HCT116 (cell line): Measurements from ENCODE around the gene CNTN2. TPM values are rescaled to one million over a fixed set of nuclear protein-coding genes. Genes with fewer than 3 reads are reported as not detected.

ENCODE experiments used
- ATAC-seq: fragments of 200-7000 bp; cut with Tn5 transposase; 2 replicates; pipeline ENCODE4 v1.9.1; 2020; ENCODE audit warnings: mild to moderate bottlenecking, moderate library complexity
- BruUV-seq: library from RNA; stranded (reverse); fragments of 400-500 nt; replicated peaks from 2 replicates; lab custom pipeline; 2021; lab: Mats Ljungman, UMichigan
- CTCF ChIA-PET: fragments of 300-600 bp; sonication (Branson Sonifier 250); formaldehyde crosslinking; loops from one replicate; lab custom pipeline; 2021; ENCODE audit warnings: antibody characterized with exemption; lab: Charles Lee
- POLR2A ChIA-PET: fragments of 300-600, 350-600 bp; sonication (Branson Sonifier 250); formaldehyde crosslinking; loops from one replicate; lab custom pipeline; 2021; ENCODE audit warnings: antibody characterized with exemption; lab: Charles Lee
- RAD21 ChIA-PET, 2 experiments: fragments of 300-600 bp; sonication (Branson Sonifier 250); formaldehyde crosslinking; loops; one replicate each; lab custom pipeline; 2023; ENCODE audit warnings: low total read pairs in 2 of 2; ENCODE audit not compliant: uncharacterized antibody in 2 of 2, unreplicated experiment in 2 of 2, low non-redundant PET in 1 of 2; lab: Charles Lee
- DNase-seq: peaks from one replicate; pipeline ENCODE4 v3.0.0-alpha.2; 2010; ENCODE audit warnings: low read depth, low spot score
- H2AFZ ChIP-seq: fragments of 200-600 bp; shearing (Covaris generic), sonication (generic); 2 replicates; pipeline ENCODE4 v1.6.1; 2017; ENCODE audit warnings: low read depth, mixed run types, mixed read lengths, antibody characterized with exemption, low read length; ENCODE audit not compliant: poor library complexity, severe bottlenecking
- H3K27ac ChIP-seq: 2 replicates; pipeline ENCODE4 v1.5.1; 2012; ENCODE audit warnings: low read depth, low read length
- H3K27me3 ChIP-seq: fragments of 200-600 bp; sonication (generic); 2 replicates; pipeline ENCODE4 v1.6.1; 2016; ENCODE audit warnings: mixed run types, low read length, mixed read lengths; ENCODE audit not compliant: insufficient read depth
- H3K36me3 ChIP-seq, 2 experiments: fragments of 200-500 bp in 1 of 2; fragments of 200-600 bp in 1 of 2; sonication (Bioruptor generic) in 1 of 2; sonication (generic) in 1 of 2; 2 replicates each; pipeline versions ENCODE4 v1.5.1 to v1.6.1; 2014 to 2016; ENCODE audit warnings: low read length in 2 of 2, inconsistent platforms in 1 of 2, mixed read lengths in 1 of 2, mixed run types in 1 of 2; ENCODE audit not compliant: insufficient read depth in 2 of 2, control insufficient read depth in 1 of 2
- H3K4me1 ChIP-seq, 2 experiments: fragments of 200-600 bp in 1 of 2; sonication (generic) in 1 of 2; 2 replicates each; pipeline versions ENCODE4 v1.5.1 to v1.6.1; 2012 to 2017; ENCODE audit warnings: low read length in 2 of 2, inconsistent platforms in 1 of 2, mild to moderate bottlenecking in 1 of 2, mixed read lengths in 1 of 2, mixed run types in 1 of 2, moderate library complexity in 1 of 2; ENCODE audit not compliant: insufficient read depth in 2 of 2, control insufficient read depth in 1 of 2
- H3K4me2 ChIP-seq: fragments of 200-600 bp; sonication (generic); 2 replicates; pipeline ENCODE4 v1.6.1; 2017; ENCODE audit warnings: mixed run types, low read length, mixed read lengths
- H3K4me3 ChIP-seq, 2 experiments: fragments of 200-600 bp in 1 of 2; sonication (generic) in 1 of 2; replicated peaks in 1 of 2; 2 replicates each; pipeline ENCODE4 v1.5.1; 2011 to 2016; ENCODE audit warnings: low read length in 2 of 2, control low read depth in 1 of 2, low read depth in 1 of 2, mild to moderate bottlenecking in 1 of 2, mixed read lengths in 1 of 2, mixed run types in 1 of 2
- H3K79me2 ChIP-seq: fragments of 200-600 bp; sonication (generic); 2 replicates; pipeline ENCODE4 v1.6.1; 2017; ENCODE audit warnings: mild to moderate bottlenecking, mixed run types, low read length, moderate library complexity, mixed read lengths; ENCODE audit not compliant: insufficient read depth
- H3K9ac ChIP-seq: fragments of 200-600 bp; sonication (generic); 2 replicates; pipeline ENCODE4 v1.6.1; 2016; ENCODE audit warnings: low read length, mixed read lengths
- H3K9me2 ChIP-seq: fragments of 200-600 bp; sonication (generic), shearing (Covaris generic); 2 replicates; pipeline ENCODE4 v1.6.1; 2017; ENCODE audit warnings: mixed run types, mild to moderate bottlenecking, moderate library complexity; ENCODE audit not compliant: insufficient read depth
- H3K9me3 ChIP-seq, 2 experiments: fragments of 200-500 bp in 1 of 2; fragments of 200-600 bp in 1 of 2; sonication (Bioruptor generic) in 1 of 2; sonication (generic) in 1 of 2; 2 replicates each; pipeline ENCODE4 v1.6.1; 2014 to 2017; ENCODE audit warnings: low read length in 2 of 2, mixed read lengths in 2 of 2, inconsistent platforms in 1 of 2, low read depth in 1 of 2, mild to moderate bottlenecking in 1 of 2, mixed run types in 1 of 2, moderate library complexity in 1 of 2; ENCODE audit not compliant: control insufficient read depth in 1 of 2, insufficient read depth in 1 of 2
- H4K20me1 ChIP-seq: fragments of 200-600 bp; sonication (generic), shearing (Covaris generic); 2 replicates; pipeline ENCODE4 v1.6.1; 2017; ENCODE audit warnings: mixed run types, mild to moderate bottlenecking, moderate library complexity; ENCODE audit not compliant: insufficient read depth
- ELF1 ChIP-seq: IDR thresholded peaks from 2 replicates; pipeline ENCODE4 v1.6.1; 2012; ENCODE audit warnings: low read depth, borderline replicate concordance
- FOSL1 ChIP-seq: IDR thresholded peaks from 2 replicates; pipeline ENCODE4 v1.6.1; 2012; ENCODE audit warnings: low read depth
- MAX ChIP-seq: IDR thresholded peaks from 2 replicates; pipeline ENCODE4 v1.6.1; 2012
- POLR2A ChIP-seq: IDR thresholded peaks from 2 replicates; pipeline ENCODE4 v1.7.0; 2011; ENCODE audit warnings: borderline replicate concordance; ENCODE audit not compliant: insufficient read depth, insufficient read length; ENCODE audit errors: extremely low read depth
- RAD21 ChIP-seq: IDR thresholded peaks from 2 replicates; pipeline ENCODE4 v1.6.1; 2012; ENCODE audit warnings: low read depth, mild to moderate bottlenecking
- REST ChIP-seq: IDR thresholded peaks from 2 replicates; pipeline ENCODE4 v1.6.1; 2012; ENCODE audit warnings: low read depth
- TCF7L2 ChIP-seq: IDR thresholded peaks from 2 replicates; pipeline ENCODE4 v1.7.0; 2011; ENCODE audit warnings: borderline replicate concordance, inconsistent platforms; ENCODE audit not compliant: insufficient read depth, insufficient read length; ENCODE audit errors: extremely low read depth
- ZBTB33 ChIP-seq: IDR thresholded peaks from 2 replicates; pipeline ENCODE4 v1.6.1; 2011; ENCODE audit warnings: mild to moderate bottlenecking, low read length, moderate library complexity; ENCODE audit not compliant: insufficient replicate concordance; ENCODE audit errors: extremely low read depth
- intact Hi-C: fragments of 100-400 bp; cut with micrococcal nuclease; formaldehyde crosslinking; loops from 2 replicates; pipeline ENCODE4 v1.10.0; 2022
- total RNA-seq: library from RNA; stranded (reverse); gene quantifications from one replicate; pipeline ENCODE4 v1.2.1, GENCODE V29; 2021; ENCODE audit not compliant: unreplicated experiment

CNTN2 gene
- total RNA-seq, 1 experiment from 2014 or later, result 0.15 TPM

GRCh38 chr1:205003358-205004131 lies 39.5 kb upstream of the CNTN2 start:
- ATAC-seq (no peak), DNase-seq (no peak)
- Histone ChIP-seq H3K9me3 (no peaks in the 10 kb centered on the region), H3K27me3 (no peaks in the 10 kb centered on the region), H3K4me1 (no peaks in the 10 kb centered on the region), H3K4me3 (no peak overlapping the region), H3K4me2 (no peak overlapping the region), H2AFZ (no peak overlapping the region), H4K20me1 (no peaks in the 10 kb centered on the region), H3K9me2 (no peaks in the 10 kb centered on the region), H3K27ac (no peak overlapping the region), H3K9ac (no peak overlapping the region), H3K79me2 (no peaks in the 10 kb centered on the region), H3K36me3 (no peaks in the 10 kb centered on the region)
- RAD21 ChIA-PET, result no interaction called here
- POLR2A ChIA-PET, result no interaction called here
- TF ChIP-seq REST, result no peak
- TF ChIP-seq ELF1, result no peak
- no peak for TF ChIP-seq MAX
- no peak for TF ChIP-seq POLR2A
- no peak for TF ChIP-seq TCF7L2
- TF ChIP-seq ZBTB33, result no peak
- TF ChIP-seq RAD21, result no peak
- no peak for TF ChIP-seq FOSL1
- CTCF ChIA-PET, result interaction anchor here (1.3 kb wide), 1 partner anchor 14 kb away, joined by 3 read pairs; no protein-coding TSS in a partner anchor
- intact Hi-C loops, result no loop called here
- no TSS peak for BruUV-seq
